Stomach (tissue), 9 donors: ENCODE measurements around the gene IQCH. TPM values are rescaled to one million over a fixed set of nuclear protein-coding genes. Genes with fewer than 3 reads are reported as not detected.

ENCODE experiments used
- DNase-seq, 2 donors: peaks; one replicate each; pipeline versions ENCODE4 v3.0.0 to v3.0.0-alpha.2; 2013 to 2019
- H3K27ac ChIP-seq, 5 donors: fragments of 200-600 bp in 4 of 5; sonication (generic) in 4 of 5; one replicate each; pipeline ENCODE4 v1.5.1; 2013 to 2019; ENCODE audit warnings: mild to moderate bottlenecking in 1 of 5, moderate library complexity in 1 of 5
- H3K27me3 ChIP-seq, 3 donors: fragments of 200-600 bp; sonication (generic); one replicate each; pipeline ENCODE4 v1.5.1; 2017 to 2019; ENCODE audit warnings: mixed run types in 1 of 3
- H3K36me3 ChIP-seq, 4 donors: fragments of 200-600 bp; sonication (generic); 1 replicate in 3 of 4; 2 replicates in 1 of 4; pipeline ENCODE4 v1.5.1; 2016 to 2019
- H3K4me1 ChIP-seq, 4 donors: fragments of 200-600 bp; sonication (generic); one replicate each; pipeline ENCODE4 v1.5.1; 2016 to 2019
- H3K4me3 ChIP-seq, 4 donors: fragments of 200-600 bp; sonication (generic) in 3 of 4; one replicate each; pipeline ENCODE4 v1.5.1; 2016 to 2019; ENCODE audit warnings: mild to moderate bottlenecking in 1 of 4
- H3K9me3 ChIP-seq, 4 donors: fragments of 200-600 bp; sonication (generic); one replicate each; pipeline ENCODE4 v1.5.1; 2016 to 2019
- EP300 ChIP-seq: sonication (generic); formaldehyde crosslinking; IDR thresholded peaks from one replicate; pipeline ENCODE4 v1.6.1; 2017; ENCODE audit warnings: antibody characterized with exemption
- POLR2A ChIP-seq, 4 donors: fragments of 450-650 bp; IDR thresholded peaks; one replicate each; pipeline ENCODE4 v1.6.1; 2016; ENCODE audit warnings: antibody characterized with exemption in 4 of 4, control low read depth in 2 of 4, mild to moderate bottlenecking in 1 of 4, moderate library complexity in 1 of 4
- POLR2AphosphoS5 ChIP-seq, 3 donors: sonication (generic); formaldehyde crosslinking; IDR thresholded peaks; one replicate each; pipeline ENCODE4 v1.6.1; 2016; ENCODE audit warnings: antibody characterized with exemption in 3 of 3
- WGBS, 5 donors: extraction: QIAGEN DNeasy Blood & Tissue Kit in 3 of 5; methylation state at CpG; one replicate each; pipeline versions ENCODE4 v1.1.5 to v1.1.7; 2013 to 2018; 5-methylcytosine and 5-hydroxymethylcytosine counted together
- intact Hi-C: fragments of 100-400 bp; cut with DNase I; formaldehyde crosslinking; loops from one replicate; pipeline ENCODE4 v1.15.1; 2023; ENCODE audit warnings: low total_unique reads
- polyA plus RNA-seq, 3 donors: library from polyadenylated mRNA; stranded (reverse); fragments of 200-250 nt; gene quantifications; one replicate each; pipeline ENCODE4 v1.2.3, GENCODE V29; 2013
- total RNA-seq, 5 donors: library from RNA; depleted of rRNA; stranded (reverse); fragments of >200 nt; gene quantifications; one replicate each; pipeline versions ENCODE4 v1.1.0 to v1.2.3, GENCODE V29; 2014 to 2016
- TF ChIP-seq, protein P1 (sequence below), 7 experiments: fragments of 450-650 bp in 4 of 7; fragments of 200-600 bp in 3 of 7; sonication (generic) in 3 of 7; IDR thresholded peaks; one replicate each; pipeline ENCODE4 v1.5.1; 2016 to 2019; ENCODE audit warnings: antibody characterized with exemption in 7 of 7, control low read depth in 2 of 7, mild to moderate bottlenecking in 1 of 7
- donor health status: healthy with polysubstance abuse.
- donor health status: Bipolar disorder and iron deficiency.
- donor health status: healthy.

The IQCH gene
- total and polyA plus RNA-seq, 8 donors = 0.25 to 9.4 (median 1.7) TPM; not detected in 1

DNA sequence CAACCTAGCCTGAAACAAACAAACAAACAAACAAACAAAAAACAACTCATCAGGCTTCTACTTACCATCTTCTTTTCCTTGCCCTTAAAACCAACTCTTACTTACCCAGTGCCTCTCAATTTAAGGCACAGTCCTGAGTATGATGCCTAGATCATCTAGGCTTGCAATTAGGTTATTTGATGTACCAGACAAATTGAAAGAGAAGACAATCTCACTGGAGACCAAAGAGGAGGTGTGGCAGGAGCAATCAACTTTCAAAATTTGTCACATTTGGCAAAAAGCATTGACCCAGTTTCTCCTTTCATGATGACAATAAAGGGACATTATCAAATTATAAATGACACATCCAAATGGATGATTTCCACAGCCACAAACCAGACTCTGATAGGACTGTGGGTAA, 36.2 kb upstream of the IQCH start:
- Histone ChIP-seq H3K36me3 (peaks cover 0 to 24% (median 11%) of the 10 kb centered on the region in 4 donors), H3K27ac (no peak overlapping the region), H3K4me3 (no peak overlapping the region), H3K27me3 (no peaks in the 10 kb centered on the region), H3K9me3 (no peaks in the 10 kb centered on the region), H3K4me1 (no peaks in the 10 kb centered on the region)
- TF ChIP-seq POLR2AphosphoS5 (IDR thresholded peaks at IDR 0.05) = no peak
- TF ChIP-seq EP300 = no peak
- no peak for TF ChIP-seq POLR2A (IDR thresholded peaks at IDR 0.05)
- TF ChIP-seq, protein P1, sequence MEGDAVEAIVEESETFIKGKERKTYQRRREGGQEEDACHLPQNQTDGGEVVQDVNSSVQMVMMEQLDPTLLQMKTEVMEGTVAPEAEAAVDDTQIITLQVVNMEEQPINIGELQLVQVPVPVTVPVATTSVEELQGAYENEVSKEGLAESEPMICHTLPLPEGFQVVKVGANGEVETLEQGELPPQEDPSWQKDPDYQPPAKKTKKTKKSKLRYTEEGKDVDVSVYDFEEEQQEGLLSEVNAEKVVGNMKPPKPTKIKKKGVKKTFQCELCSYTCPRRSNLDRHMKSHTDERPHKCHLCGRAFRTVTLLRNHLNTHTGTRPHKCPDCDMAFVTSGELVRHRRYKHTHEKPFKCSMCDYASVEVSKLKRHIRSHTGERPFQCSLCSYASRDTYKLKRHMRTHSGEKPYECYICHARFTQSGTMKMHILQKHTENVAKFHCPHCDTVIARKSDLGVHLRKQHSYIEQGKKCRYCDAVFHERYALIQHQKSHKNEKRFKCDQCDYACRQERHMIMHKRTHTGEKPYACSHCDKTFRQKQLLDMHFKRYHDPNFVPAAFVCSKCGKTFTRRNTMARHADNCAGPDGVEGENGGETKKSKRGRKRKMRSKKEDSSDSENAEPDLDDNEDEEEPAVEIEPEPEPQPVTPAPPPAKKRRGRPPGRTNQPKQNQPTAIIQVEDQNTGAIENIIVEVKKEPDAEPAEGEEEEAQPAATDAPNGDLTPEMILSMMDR (IDR thresholded peaks at IDR 0.05) = no peak
- intact Hi-C loops = no loop called here
- no peak for DNase-seq

DNA sequence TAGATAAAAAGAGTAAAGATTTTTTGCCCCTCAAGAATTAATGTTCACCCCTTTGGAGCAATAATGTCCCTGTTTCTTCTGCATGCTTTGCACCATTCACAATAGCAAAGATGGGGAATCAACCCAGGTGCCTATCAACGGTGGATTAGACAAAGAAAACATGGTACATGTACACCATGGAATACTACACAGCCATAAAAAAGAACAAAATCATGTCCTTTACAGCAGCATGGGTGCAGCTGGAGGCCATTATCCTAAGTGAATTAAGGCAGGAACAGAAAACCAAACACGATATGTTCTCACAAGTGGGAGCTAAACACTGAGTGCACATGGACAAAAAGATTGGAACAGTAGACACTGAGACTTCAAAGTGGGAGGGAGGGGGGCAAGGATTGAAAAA, 35.3 kb upstream of the IQCH start:
- Histone ChIP-seq H3K4me1 (no peaks in the 10 kb centered on the region), H3K4me3 (no peak overlapping the region), H3K36me3 (peaks cover 0 to 24% (median 11%) of the 10 kb centered on the region in 4 donors), H3K9me3 (no peaks in the 10 kb centered on the region), H3K27me3 (no peaks in the 10 kb centered on the region), H3K27ac (no peak overlapping the region)
- no peak for DNase-seq
- 97 to 100% (median 98%) methylated on average over 2 of the region's 2 CpGs for WGBS, 5 donors
- intact Hi-C loops = no loop called here
- TF ChIP-seq POLR2A (IDR thresholded peaks at IDR 0.05) (no peak), EP300 (no peak), POLR2AphosphoS5 (IDR thresholded peaks at IDR 0.05) (no peak)
- TF ChIP-seq, protein P1 (IDR thresholded peaks at IDR 0.05) = no peak

DNA sequence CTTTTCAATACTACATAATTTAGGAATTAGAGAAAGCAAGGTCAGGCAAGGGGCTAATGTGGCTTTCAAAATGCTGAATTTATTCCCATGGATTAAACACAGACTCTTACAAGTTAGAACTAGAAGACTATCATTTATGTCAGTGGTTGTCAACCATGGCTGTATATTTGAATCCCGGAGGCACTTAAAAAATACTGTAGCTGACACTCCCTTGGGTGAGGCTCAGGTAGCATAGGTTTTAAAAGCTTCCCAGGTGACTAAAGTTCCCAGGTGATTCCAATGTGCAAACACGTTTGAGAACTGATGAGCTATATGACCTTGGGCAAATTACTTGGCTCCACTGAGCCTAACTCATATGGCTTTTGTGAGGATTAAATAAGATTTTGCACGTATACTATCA, 29.7 kb upstream of the IQCH start:
- intact Hi-C loops = no loop called here
- no peak overlapping the region for H3K4me3 ChIP-seq
- DNase-seq = no peak
- H3K27me3 ChIP-seq = no peaks in the 10 kb centered on the region
- no peaks in the 10 kb centered on the region for H3K9me3 ChIP-seq
- 73 to 96% (median 83%) methylated on average over 3 of the region's 3 CpGs for WGBS, 5 donors
- H3K36me3 ChIP-seq = peaks cover 0 to 31% (median 28%) of the 10 kb centered on the region in 4 donors
- no peaks in the 10 kb centered on the region for H3K4me1 ChIP-seq
- H3K27ac ChIP-seq = no peak overlapping the region
- TF ChIP-seq POLR2A (IDR thresholded peaks at IDR 0.05) = no peak
- TF ChIP-seq, protein P1 (IDR thresholded peaks at IDR 0.05) = no peak
- TF ChIP-seq EP300 = no peak
- TF ChIP-seq POLR2AphosphoS5 (IDR thresholded peaks at IDR 0.05) = no peak

DNA sequence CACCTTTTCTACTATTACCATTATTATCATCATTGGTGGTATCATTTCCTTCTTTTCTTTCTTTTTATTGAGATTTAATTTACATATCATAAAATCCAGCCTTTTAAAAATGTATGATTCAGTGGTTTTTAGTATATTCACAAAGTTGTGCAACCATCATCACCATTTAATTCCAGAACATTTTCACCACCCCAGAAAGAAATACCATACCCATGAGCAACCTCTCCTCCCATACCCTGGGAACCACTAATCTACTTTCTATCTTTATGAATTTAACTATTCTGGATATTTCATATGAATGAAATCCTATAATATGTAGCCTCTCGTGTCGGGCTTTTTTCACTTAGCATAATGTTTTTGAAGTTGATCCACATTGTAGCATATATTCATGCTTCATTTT, 29.2 kb upstream of the IQCH start:
- H3K9me3 ChIP-seq = no peaks in the 10 kb centered on the region
- H3K36me3 ChIP-seq = peaks cover 0 to 32% (median 30%) of the 10 kb centered on the region in 4 donors
- no peaks in the 10 kb centered on the region for H3K27me3 ChIP-seq
- H3K4me3 ChIP-seq = no peak overlapping the region
- DNase-seq = no peak
- WGBS, 5 donors = 95 to 100% (median 98%) methylated on average over 2 of the region's 2 CpGs
- no peaks in the 10 kb centered on the region for H3K4me1 ChIP-seq
- TF ChIP-seq, protein P1 (IDR thresholded peaks at IDR 0.05) = no peak
- TF ChIP-seq POLR2A (IDR thresholded peaks at IDR 0.05) (no peak), POLR2AphosphoS5 (IDR thresholded peaks at IDR 0.05) (no peak), EP300 (no peak)
- no peak overlapping the region for H3K27ac ChIP-seq
- intact Hi-C loops = no loop called here
